IMR-90 (cell line): ENCODE data around the gene SLC2A13. TPM values are rescaled to one million over a fixed set of nuclear protein-coding genes. Genes with fewer than 3 reads are reported as not detected.

Source experiments
- ATAC-seq: fragments of 200-7000 bp; cut with Tn5 transposase; 2 replicates; pipeline ENCODE4 v1.9.1; 2020; ENCODE audit warnings: low read depth, mild to moderate bottlenecking, moderate library complexity
- BruUV-seq: library from RNA; stranded (reverse); fragments of 400-500 nt; replicated peaks from 2 replicates; lab custom pipeline; 2021; lab: Mats Ljungman, UMichigan
- CTCF ChIA-PET: fragments of 300-600 bp; formaldehyde crosslinking; extraction: SDS; loops from one replicate; lab custom pipeline; 2021; ENCODE audit warnings: antibody characterized with exemption; lab: Yijun Ruan, JAX
- POLR2A ChIA-PET: fragments of 300-600 bp; sonication (Branson Sonifier 250); formaldehyde crosslinking; loops from one replicate; lab custom pipeline; 2022; ENCODE audit warnings: antibody characterized with exemption; ENCODE audit not compliant: unreplicated experiment; lab: Charles Lee
- DNase-seq: peaks from one replicate; pipeline ENCODE4 v3.0.0; 2013
- H2AFZ ChIP-seq: replicated peaks from 2 replicates; pipeline ENCODE3; 2013; ENCODE audit warnings: low read length, mild to moderate bottlenecking; ENCODE audit not compliant: poor library complexity
- H2AK5ac ChIP-seq: 2 replicates; pipeline ENCODE4 v1.6.1; 2013; ENCODE audit warnings: low read depth, low read length, inconsistent platforms
- H2AK9ac ChIP-seq: replicated peaks from 2 replicates; pipeline ENCODE3; 2013; ENCODE audit warnings: mild to moderate bottlenecking, low read depth, low read length, moderate library complexity; ENCODE audit not compliant: poor library complexity
- H2BK120ac ChIP-seq: 2 replicates; pipeline ENCODE4 v1.6.1; 2013; ENCODE audit warnings: low read depth, low read length, inconsistent platforms
- H2BK15ac ChIP-seq: 3 replicates; pipeline ENCODE4 v1.6.1; 2013; ENCODE audit warnings: low read depth, low read length, inconsistent platforms
- H2BK20ac ChIP-seq: 2 replicates; pipeline ENCODE4 v1.6.1; 2013; ENCODE audit warnings: low read depth, mild to moderate bottlenecking, inconsistent platforms, low read length, moderate library complexity
- H2BK5ac ChIP-seq: 2 replicates; pipeline ENCODE4 v1.6.1; 2013; ENCODE audit warnings: mild to moderate bottlenecking, low read depth, low read length, inconsistent platforms; ENCODE audit not compliant: poor library complexity, severe bottlenecking
- H3K14ac ChIP-seq: replicated peaks from 2 replicates; pipeline ENCODE4 v1.6.1; 2013; ENCODE audit warnings: low read depth, low read length, inconsistent platforms
- H3K18ac ChIP-seq: 2 replicates; pipeline ENCODE4 v1.6.1; 2013; ENCODE audit warnings: low read depth, low read length, control low read depth
- H3K23ac ChIP-seq: 2 replicates; pipeline ENCODE4 v1.6.1; 2013; ENCODE audit warnings: low read depth, low read length, inconsistent platforms
- H3K27ac ChIP-seq: 2 replicates; pipeline ENCODE4 v1.5.1; 2013; ENCODE audit warnings: mild to moderate bottlenecking, control low read depth, low read length; ENCODE audit not compliant: insufficient read depth
- H3K27me3 ChIP-seq: 2 replicates; pipeline ENCODE4 v1.6.1; 2013; ENCODE audit warnings: low read length; ENCODE audit not compliant: control insufficient read depth, insufficient read depth
- H3K36me3 ChIP-seq: 2 replicates; pipeline ENCODE4 v1.6.1; 2013; ENCODE audit warnings: low read length, mixed read lengths; ENCODE audit not compliant: control insufficient read depth, insufficient read depth
- H3K4ac ChIP-seq: 2 replicates; pipeline ENCODE4 v1.6.1; 2013; ENCODE audit warnings: low read depth, low read length, inconsistent platforms
- H3K4me1 ChIP-seq: 2 replicates; pipeline ENCODE4 v1.6.1; 2013; ENCODE audit warnings: low read length, mixed read lengths; ENCODE audit not compliant: control insufficient read depth, insufficient read depth
- H3K4me2 ChIP-seq: 2 replicates; pipeline ENCODE4 v1.6.1; 2013; ENCODE audit warnings: low read depth, mild to moderate bottlenecking, control low read depth, low read length, moderate library complexity
- H3K4me3 ChIP-seq: 2 replicates; pipeline ENCODE4 v1.5.1; 2013; ENCODE audit warnings: low read depth, mild to moderate bottlenecking, control low read depth, low read length, moderate library complexity; ENCODE audit not compliant: insufficient read depth
- H3K56ac ChIP-seq: 2 replicates; pipeline ENCODE4 v1.6.1; 2013; ENCODE audit warnings: low read length, inconsistent platforms; ENCODE audit not compliant: insufficient read depth; ENCODE audit errors: extremely low read depth
- H3K79me1 ChIP-seq, 2 experiments: 2 replicates each; pipeline ENCODE4 v1.6.1; 2013; ENCODE audit warnings: low read length in 2 of 2, inconsistent platforms in 1 of 2, low read depth in 1 of 2
- H3K9ac ChIP-seq: 2 replicates; pipeline ENCODE4 v1.6.1; 2013; ENCODE audit warnings: low read depth, low read length, control low read depth
- H3K9me1 ChIP-seq: 2 replicates; pipeline ENCODE4 v1.6.1; 2013; ENCODE audit warnings: low read length, inconsistent platforms; ENCODE audit not compliant: insufficient read depth
- H3K9me3 ChIP-seq: 2 replicates; pipeline ENCODE4 v1.6.1; 2013; ENCODE audit warnings: low read length; ENCODE audit not compliant: control insufficient read depth, insufficient read depth
- H4K20me1 ChIP-seq: 2 replicates; pipeline ENCODE4 v1.6.1; 2013; ENCODE audit warnings: low read length, inconsistent platforms; ENCODE audit not compliant: insufficient read depth
- H4K5ac ChIP-seq: 2 replicates; pipeline ENCODE4 v1.6.1; 2013; ENCODE audit warnings: mild to moderate bottlenecking, low read depth, low read length, control low read depth
- H4K8ac ChIP-seq, 2 experiments: 2 replicates each; pipeline ENCODE4 v1.6.1; 2013; ENCODE audit warnings: low read depth in 2 of 2, low read length in 2 of 2, control low read depth in 1 of 2, inconsistent platforms in 1 of 2
- H4K91ac ChIP-seq: 2 replicates; pipeline ENCODE4 v1.6.1; 2013; ENCODE audit warnings: low read depth, low read length, inconsistent platforms; ENCODE audit not compliant: insufficient read depth
- MAFK ChIP-seq: IDR thresholded peaks from 2 replicates; pipeline ENCODE4 v1.6.1; 2012; ENCODE audit warnings: low read depth, low read length, improper control_type of control experiment
- MAZ ChIP-seq: IDR thresholded peaks from 2 replicates; pipeline ENCODE4 v1.6.1; 2012; ENCODE audit warnings: low read depth, mild to moderate bottlenecking, low read length, improper control_type of control experiment, moderate library complexity, borderline replicate concordance
- MXI1 ChIP-seq: IDR thresholded peaks from 2 replicates; pipeline ENCODE4 v1.6.1; 2012; ENCODE audit warnings: low read depth, mild to moderate bottlenecking, low read length, moderate library complexity, borderline replicate concordance
- POLR2A ChIP-seq: IDR thresholded peaks from 2 replicates; pipeline ENCODE4 v1.6.1; 2012; ENCODE audit warnings: mild to moderate bottlenecking, low read depth, low read length
- RAD21 ChIP-seq: IDR thresholded peaks from 2 replicates; pipeline ENCODE4 v1.6.1; 2012; ENCODE audit warnings: low read length, improper control_type of control experiment
- WGBS, 2 experiments: methylation state at CpG; one replicate each; pipeline versions ENCODE4 v1.1.5 to v1.1.7; 2013; ENCODE audit warnings: missing lambda C conversion rate in 2 of 2; ENCODE audit not compliant: insufficient read length in 1 of 2; ENCODE audit errors: extremely low coverage in 2 of 2; 5-methylcytosine and 5-hydroxymethylcytosine counted together
- dilution Hi-C: fragments of 300-500 bp; cut with HindIII; formaldehyde crosslinking; loops from one replicate; pipeline ENCODE4 v1.14.3; 2018; ENCODE audit warnings: low sequenced_read_pairs; ENCODE audit not compliant: unreplicated experiment
- in situ Hi-C: fragments of 300-500 bp; cut with MboI; formaldehyde crosslinking; loops from 3 replicates; pipeline ENCODE4 v1.14.3; 2019; ENCODE audit warnings: low sequenced_read_pairs, inconsistent platforms, mixed read lengths
- intact Hi-C: fragments of 100-400 bp; cut with micrococcal nuclease; formaldehyde crosslinking; loops from 2 replicates; pipeline ENCODE4 v1.10.0; 2022
- polyA plus RNA-seq, 3 experiments: library from polyadenylated mRNA; depleted of rRNA; stranded (reverse); fragments of >200 nt; gene quantifications; 2 replicates each; pipeline ENCODE4 v1.2.3, GENCODE V29; 2012; ENCODE audit warnings: low replicate concordance in 1 of 3
- total RNA-seq: library from RNA; depleted of rRNA; stranded (reverse); fragments of >200 nt; gene quantifications from 2 replicates; pipeline ENCODE4 v1.2.3, GENCODE V29; 2012

Gene SLC2A13
- total and polyA plus RNA-seq, 2 of the 4 experiments (the other 2 are of a cell fraction) = 1.5 to 3.9 TPM

GRCh38 chr12:39959467-39959866 is 146.4 kb downstream of the SLC2A13 start:
- no peaks in the 10 kb centered on the region for H4K20me1 ChIP-seq
- H3K36me3 ChIP-seq = no peaks in the 10 kb centered on the region
- no peak overlapping the region for H3K4me2 ChIP-seq
- H3K79me1 ChIP-seq = no peaks in the 10 kb centered on the region
- H2AK5ac ChIP-seq = no peak overlapping the region
- H4K5ac ChIP-seq = no peak overlapping the region
- no peaks in the 10 kb centered on the region for H3K9me1 ChIP-seq
- H3K27ac ChIP-seq = no peak overlapping the region
- H3K27me3 ChIP-seq = no peaks in the 10 kb centered on the region
- H2BK20ac ChIP-seq = no peak overlapping the region
- H3K9me3 ChIP-seq = no peaks in the 10 kb centered on the region
- DNase-seq = no peak
- H3K9ac ChIP-seq = no peak overlapping the region
- no peaks in the 10 kb centered on the region for H3K4me1 ChIP-seq
- no CpG with 5 or more reads among the region's 2 CpGs for WGBS, 2 experiments
- no peak overlapping the region for H2AK9ac ChIP-seq
- H2BK120ac ChIP-seq = no peak overlapping the region
- dilution Hi-C loops (no loop called here), intact Hi-C loops (no loop called here), in situ Hi-C loops (no loop called here)
- no peak overlapping the region for H2AFZ ChIP-seq
- H2BK15ac ChIP-seq = no peak overlapping the region
- no peak overlapping the region for H3K4ac ChIP-seq
- no peak overlapping the region for H2BK5ac ChIP-seq
- ChIA-PET CTCF (no interaction called here), POLR2A (no interaction called here)
- no peak overlapping the region for H3K18ac ChIP-seq
- no peak overlapping the region for H4K8ac ChIP-seq
- TF ChIP-seq MAZ (no peak), MXI1 (no peak), MAFK (peak; percentile 77), POLR2A (no peak), RAD21 (no peak)
- H3K14ac ChIP-seq = no peak overlapping the region
- BruUV-seq = no TSS peak
- no peak overlapping the region for H4K91ac ChIP-seq
- no peak for ATAC-seq
- no peak overlapping the region for H3K4me3 ChIP-seq
- H3K23ac ChIP-seq = no peak overlapping the region
- no peak overlapping the region for H3K56ac ChIP-seq
